HG02642 (cell line): ENCODE data around the gene HES5.
"Not testable (repeated sequence)": the region's sequence is repeated elsewhere in the genome, so short reads cannot be mapped to it uniquely, and the experiment has no call there.

Experiments
- ATAC-seq: cut with Tn5 transposase; IDR thresholded peaks from one replicate; pipeline ENCODE4 v1.9.1; 2021; ENCODE audit warnings: mild to moderate bottlenecking; ENCODE audit not compliant: unreplicated experiment, poor library complexity

The HES5 gene

DNA sequence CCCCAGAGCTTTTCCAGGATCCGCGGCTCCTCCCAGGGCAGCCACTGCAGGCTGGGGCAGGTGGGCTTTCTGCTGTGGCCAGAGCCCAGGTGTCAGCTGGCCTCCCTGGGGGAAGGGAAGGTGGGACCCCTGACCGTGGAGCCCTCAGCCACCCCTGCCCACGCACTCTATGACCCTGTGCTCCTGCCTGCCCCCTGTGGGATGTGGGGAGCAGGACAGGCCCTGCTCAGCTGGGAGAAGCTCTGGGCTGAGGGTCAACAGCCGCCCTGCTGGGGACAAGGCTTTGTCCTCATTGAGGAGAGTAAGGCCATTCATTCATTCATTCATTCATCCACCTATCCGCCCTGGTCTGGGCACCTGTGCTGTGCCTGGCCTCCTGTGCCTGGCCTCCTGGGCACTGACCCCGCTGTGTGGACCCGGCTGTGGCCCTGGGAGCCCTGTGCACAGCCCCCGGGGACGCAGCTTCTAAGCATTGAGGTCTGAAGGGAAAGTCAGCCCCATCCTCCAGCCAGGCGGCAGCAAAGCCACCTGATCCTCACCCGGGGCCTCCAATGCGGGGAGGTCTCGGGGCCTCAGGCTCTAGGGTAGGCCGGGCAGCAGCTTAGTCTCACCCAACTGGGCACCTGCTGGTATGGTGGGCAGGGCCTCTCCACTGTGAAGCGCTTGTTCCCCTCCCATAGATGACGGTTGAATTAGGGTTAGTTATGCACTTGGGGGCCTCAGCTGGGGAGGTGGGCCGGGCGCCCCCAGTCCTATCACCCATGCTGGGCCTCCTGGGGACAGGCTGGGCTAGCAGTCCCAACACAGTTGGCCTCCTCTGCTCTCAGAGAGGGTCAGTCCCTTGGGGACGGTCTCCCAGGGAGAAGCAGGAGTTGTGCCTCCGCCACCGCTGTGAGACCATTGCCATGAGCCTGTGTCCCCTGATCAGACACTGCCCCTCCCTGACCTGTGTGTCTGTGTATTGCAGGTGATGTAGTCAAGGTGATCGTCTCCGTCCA is 32.1 kb upstream of the HES5 start:
- ATAC-seq, result no peak

GRCh38 chr1:2561446-2561845 is 31.4 kb upstream of the HES5 start:
- ATAC-seq, result no peak

- ATAC-seq, result no peak
These were observed 30.4 kb upstream of the HES5 start for GRCh38 chr1:2560299-2561073.

- no peak for ATAC-seq
These were observed 29.6 kb upstream of the HES5 start for GRCh38 chr1:2559509-2560298.

- ATAC-seq, result no peak
These were observed 28.8 kb upstream of the HES5 start for GRCh38 chr1:2558861-2559260.

DNA sequence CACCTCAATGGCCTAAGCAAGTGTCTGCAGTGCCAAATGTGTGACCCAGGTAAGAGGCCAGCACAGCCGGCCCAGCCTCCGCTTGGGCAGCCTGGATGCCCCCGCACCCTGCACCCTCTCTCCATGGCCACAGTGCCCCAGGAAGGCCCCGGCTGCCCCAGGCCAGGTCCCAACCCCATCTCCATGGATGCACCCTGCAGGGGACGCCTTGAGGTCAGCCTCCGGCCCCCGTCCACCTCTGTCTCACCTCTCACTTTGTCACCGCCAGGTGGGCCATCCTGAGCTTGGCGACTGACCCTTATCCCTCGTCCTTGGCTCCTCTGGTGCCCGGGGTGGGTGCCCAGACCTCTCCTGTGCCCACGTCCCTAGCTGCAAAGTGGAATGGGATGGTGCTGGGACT is 28.4 kb upstream of the HES5 start:
- no peak for ATAC-seq

GRCh38 chr1:2557482-2558400 is 27.7 kb upstream of the HES5 start:
- ATAC-seq, result no peak

DNA sequence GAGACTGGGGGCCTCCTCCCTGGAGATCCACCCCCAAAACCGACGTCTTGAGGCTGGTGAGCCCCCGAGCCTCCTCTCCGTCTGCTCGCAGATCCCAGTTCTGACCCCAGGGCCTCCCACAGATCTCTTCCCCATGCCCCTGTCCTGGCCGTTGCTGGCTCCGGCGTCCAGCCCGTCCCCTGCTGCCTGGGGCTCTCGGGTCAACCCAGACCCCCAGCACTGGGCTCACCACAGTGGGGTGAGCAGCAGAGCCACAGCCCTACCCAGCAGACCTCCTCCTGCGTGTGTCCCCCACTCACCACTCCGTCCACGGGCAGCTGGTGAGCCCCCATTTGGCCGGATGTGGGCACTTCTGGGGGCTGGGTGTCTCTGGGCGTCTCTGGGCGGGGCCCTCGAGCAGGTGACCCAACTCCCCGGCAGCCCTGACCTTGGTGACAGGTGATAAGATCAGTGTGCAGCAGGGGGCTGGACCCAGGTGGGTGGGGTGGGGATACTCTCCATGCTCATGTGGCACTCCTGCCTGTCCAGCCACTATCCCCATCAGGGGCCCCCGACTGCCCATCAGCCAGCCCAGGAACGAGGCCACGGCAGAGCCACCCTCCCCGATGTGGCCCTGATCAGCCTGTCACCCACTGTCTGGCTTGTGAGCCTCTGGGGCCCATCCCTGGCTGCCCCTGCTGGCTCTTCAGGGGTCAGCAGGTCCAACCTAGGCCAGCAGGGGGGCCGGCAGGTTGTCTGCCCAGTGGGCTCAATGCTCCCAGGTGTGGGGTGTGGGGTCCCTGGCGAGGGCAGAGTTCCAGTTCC is 26.8 kb upstream of the HES5 start:
- ATAC-seq, result no peak

- peak; percentile 26 for ATAC-seq
These were observed 26.2 kb upstream of the HES5 start, which contains the start of gene TNFRSF14 for GRCh38 chr1:2556277-2556677. Gene TNFRSF14 (plus strand): TSS chr1:2556371. CDS start chr1:2556665, 294 bp downstream.

DNA sequence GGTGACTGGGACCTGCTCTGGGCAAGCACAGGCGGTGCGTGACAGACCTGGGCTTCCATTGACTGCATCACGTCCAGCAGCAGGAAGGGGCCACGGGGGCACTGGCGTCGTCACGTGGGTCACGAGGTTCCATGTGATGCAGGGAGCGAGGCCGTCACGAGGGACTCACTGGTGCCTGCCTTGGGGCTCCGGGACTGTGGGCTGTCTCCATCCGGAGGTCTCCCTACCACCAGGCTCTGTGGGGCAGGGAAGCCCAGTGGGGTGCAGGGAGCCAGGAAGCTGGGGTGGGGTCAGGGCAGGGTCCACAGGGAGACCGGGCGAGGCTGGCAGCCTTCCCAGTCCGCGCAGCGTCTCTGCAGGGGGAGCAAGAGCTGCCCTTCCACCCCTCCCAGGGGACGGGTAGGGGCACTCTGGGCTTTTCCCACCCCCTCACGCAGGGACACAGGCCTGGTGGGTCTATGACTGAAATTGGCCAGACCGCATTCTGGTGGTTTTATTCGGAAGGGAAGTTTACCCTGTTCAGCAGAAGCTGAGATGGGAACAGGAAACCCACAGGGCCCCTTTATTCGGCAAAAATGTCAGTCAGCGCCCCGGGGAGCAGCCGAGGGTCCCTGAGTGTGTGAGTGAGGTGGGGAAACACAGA is 25.7 kb upstream of the HES5 start:
- peak; percentile 38 for ATAC-seq

GRCh38 chr1:2554621-2555387 is 24.7 kb upstream of the HES5 start:
- ATAC-seq, result peak; percentile 6

GRCh38 chr1:2553871-2554620 is 24.0 kb upstream of the HES5 start:
- no peak for ATAC-seq

DNA sequence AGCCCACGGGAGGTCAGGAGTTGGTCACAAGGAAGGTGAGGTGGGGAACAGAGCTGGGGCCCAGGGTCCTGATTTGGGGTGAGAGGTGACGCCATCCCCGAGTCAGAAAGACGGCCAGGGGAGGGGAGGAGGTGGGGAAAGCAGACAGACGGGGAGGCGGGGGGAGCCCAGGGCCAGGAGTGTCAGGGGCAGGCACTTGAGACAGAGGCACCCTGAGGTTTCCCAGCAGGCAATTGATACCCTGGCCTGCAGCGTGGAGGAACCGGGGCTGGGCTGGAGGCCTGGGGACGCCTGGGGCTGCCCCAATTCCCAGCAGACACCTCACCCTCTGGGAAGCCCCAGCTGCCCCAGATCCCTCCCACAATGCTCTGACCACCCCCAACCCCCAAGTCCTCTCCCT is 23.0 kb upstream of the HES5 start:
- ATAC-seq, result not testable (repeated sequence)

DNA sequence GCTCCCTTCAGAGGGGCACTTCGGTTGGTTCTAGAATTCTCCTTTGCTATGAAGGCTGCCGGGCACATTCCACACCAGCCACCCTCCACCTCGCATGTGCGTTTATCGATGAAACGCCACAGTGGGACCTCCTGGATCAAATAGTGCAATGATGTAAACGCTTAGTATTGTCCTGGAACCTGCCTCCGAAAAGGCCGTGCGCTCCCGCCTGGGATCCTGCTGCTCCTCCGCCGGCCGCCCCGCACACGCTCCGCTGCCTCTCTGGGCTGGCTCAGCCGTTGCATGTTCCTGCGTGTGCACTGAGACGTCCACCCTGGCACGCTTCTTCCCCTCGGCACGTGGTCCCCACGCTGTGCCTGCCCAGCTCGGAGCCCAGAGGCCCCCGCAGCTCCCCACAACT is 22.1 kb upstream of the HES5 start:
- no peak for ATAC-seq

GRCh38 chr1:2551544-2551943 is 21.5 kb upstream of the HES5 start:
- not testable (repeated sequence) for ATAC-seq

- ATAC-seq, result not testable (repeated sequence)
These were observed 20.3 kb upstream of the HES5 start for GRCh38 chr1:2550309-2550861.
